Stimulated activated CD4-positive, alpha-beta T cell treated with anti-CD3 and anti-CD28 coated beads, Interleukin-12 subunit alpha, Interleukin-12 subunit beta, amount 100 ng/mL, for 4 hours (primary cell): ENCODE results near the gene C2orf15.
"Not testable (repeated sequence)": the region's sequence is repeated elsewhere in the genome, so short reads cannot be mapped to it uniquely, and the experiment has no call there.

Source experiments
- DNase-seq: peaks from one replicate; pipeline ENCODE4 v3.0.0-alpha.2; 2020

The C2orf15 gene

DNA sequence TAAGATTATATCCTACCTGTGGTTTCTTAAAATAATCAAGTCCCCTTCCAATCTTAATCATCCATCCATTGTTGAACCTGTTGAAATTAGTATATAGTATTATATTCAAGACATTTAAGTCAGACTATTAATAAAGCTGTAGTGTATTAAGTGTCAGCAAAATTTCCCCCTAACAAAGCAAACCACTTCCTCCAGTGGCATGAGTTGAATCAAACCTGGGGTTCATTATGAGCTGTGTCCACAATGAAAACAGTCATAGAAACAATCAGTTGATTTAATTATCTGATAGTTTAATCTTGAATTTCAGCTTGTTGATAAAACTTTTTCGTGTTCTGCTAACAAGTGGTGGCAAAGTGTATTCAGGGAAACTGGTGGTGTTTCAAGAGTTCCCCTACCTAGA is 28.0 kb downstream of the C2orf15 start:
- DNase-seq = no peak

DNA sequence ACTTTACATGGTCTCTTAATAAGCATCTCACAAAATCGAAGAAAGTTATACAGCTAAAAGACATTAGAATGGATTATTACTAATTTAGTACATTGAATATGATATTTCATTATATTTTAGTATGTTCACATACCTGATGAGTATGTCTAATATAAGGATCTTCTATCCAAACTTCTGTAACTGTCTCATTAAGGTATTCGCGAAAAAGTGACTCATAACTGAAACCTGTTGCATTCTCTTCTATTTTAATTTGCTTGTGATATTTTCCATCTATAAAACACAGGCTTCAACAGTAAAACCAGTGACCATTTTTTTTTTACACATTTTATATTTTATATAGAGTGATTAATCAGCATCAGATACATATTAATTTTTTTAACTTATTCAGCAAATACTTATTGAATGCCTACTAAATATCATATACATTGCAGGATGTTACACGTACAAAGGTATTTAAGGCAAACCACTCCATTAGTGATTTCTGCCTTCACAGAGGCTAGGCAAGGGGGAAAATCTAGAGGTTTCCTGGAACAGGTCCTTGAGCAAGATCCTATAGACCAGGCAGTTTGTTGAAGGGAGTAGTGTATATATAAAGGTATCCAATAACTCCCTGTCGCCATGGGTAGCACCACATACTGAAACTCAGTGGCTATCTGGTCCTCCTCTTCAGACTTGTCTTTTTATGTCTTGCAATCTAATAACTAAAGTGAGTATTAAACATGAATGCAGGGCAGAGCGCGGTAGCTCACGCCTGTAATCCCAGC is 30.1 kb downstream of the C2orf15 start:
- no peak for DNase-seq

DNA sequence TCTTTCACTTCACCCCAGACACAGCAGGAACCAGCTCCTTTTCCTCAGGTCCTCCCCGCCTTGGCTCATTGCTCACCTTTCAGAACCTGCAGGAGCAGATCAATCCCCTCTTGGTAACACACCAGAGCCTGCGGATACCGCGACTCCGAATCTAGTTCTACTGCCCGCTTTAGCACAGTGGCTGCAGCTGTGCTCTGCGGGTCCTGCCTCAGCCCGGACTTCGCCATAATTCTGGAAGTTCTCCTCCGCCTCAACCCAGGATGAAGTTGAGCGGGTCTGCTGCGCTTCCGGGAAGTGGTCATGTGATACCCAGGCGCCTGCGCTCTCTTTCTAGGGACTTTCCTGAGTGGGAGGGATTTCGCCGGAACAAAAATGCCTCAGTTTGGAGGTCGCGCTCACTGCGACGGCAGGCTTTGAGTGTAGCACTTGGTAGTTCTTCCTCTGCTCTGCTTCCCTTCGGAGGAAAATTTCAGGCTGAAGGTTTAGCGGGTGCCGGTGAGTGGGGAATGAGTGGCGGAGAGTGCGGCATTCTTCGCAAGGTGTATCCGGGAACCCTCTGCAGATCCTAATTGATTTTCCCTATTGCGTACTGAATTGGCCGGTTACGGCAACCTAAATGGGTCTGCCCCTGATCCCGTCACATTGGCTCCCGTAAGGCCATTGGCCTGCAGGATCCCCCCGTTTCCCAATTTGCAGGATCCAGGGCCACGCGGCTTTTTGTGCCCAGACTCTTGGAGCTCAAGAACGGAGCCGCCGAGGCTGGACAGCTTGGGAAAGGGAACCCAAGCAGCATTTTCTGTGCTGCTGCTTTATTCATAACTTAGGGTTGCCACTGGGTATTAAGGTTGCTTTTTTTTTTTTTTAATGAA is 39.5 kb downstream of the C2orf15 start, which contains the start of the genes MITD1 and MRPL30:
TSS of gene MITD1 (minus strand) at position 304 of the 869 bp plus-strand sequence. CDS start at position 227, 77 bp downstream.
TSS of gene MRPL30 (plus strand) at position 430 of the 869 bp plus-strand sequence. CDS start 5,020 bp downstream, outside the sequence.
- peak; percentile 77 for DNase-seq

- DNase-seq = no peak
Measured at GRCh38 chr2:99181624-99182000, 40.1 kb downstream of the C2orf15 start.

DNA sequence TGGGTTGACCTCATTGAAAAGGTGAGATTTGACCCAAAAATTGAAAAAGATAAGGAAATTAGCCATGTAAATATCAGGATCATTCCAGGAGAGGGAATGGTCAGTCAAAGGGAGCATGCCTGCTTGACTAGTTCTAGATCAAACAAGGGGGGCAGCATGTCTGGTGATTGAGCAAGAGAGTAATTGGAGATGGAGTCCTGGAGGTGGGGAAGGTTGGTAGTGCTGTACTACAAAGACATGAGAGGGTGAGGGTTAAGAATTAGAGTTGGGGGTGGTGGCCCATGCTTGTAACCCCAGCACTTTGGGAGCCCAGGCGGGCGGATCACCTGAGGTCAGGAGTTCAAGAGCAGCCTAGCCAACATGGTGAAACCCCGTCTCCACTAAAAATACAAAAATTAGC is 41.5 kb downstream of the C2orf15 start:
- DNase-seq = no peak

DNA sequence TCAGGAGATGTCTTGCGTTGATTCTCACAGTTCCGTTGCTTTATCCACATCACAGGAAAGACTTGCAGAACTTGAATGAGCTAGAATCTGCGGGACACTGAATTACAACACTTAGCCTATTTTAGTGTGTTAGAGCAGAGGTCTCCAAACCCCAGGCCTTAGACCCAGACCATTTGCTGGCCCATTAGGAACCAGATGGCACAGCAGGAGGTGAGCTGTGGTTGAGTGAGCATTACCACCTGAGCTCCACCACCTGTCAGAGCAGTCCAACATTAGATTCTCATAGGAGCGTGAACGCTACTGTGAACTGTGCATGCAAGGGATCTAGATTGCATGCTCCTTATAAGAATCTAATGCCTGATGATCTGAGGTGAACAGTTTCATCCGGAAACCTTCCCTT is 43.3 kb downstream of the C2orf15 start:
- no peak for DNase-seq

DNA sequence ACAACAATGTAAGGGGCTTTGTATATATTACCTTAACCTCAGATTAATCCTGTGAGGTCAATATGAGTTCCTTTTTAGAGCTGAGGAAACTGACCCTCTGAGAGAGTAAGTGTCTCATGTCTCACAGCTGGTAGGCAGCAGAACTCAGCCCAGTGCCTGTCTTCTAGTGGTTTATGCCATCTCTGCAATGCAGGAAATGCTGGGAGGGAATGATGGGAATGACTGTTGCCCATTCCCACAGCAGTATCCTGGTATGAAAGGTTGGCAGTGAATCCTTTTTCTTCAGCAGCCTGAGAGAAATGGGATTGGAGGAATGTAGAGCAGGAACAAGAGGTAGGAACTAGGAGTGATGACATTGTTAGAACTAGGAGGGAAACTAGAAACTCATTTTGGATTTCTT is 45.5 kb downstream of the C2orf15 start:
- DNase-seq = no peak

- no peak for DNase-seq
Measured at GRCh38 chr2:99188357-99188756, 46.9 kb downstream of the C2orf15 start.

- no peak for DNase-seq
Measured at GRCh38 chr2:99190548-99190947, 49.0 kb downstream of the C2orf15 start.

GRCh38 chr2:99192364-99192763 is 50.9 kb downstream of the C2orf15 start:
- not testable (repeated sequence) for DNase-seq

- DNase-seq = no peak
Measured at GRCh38 chr2:99198103-99198841, 56.8 kb downstream of the C2orf15 start.

DNA sequence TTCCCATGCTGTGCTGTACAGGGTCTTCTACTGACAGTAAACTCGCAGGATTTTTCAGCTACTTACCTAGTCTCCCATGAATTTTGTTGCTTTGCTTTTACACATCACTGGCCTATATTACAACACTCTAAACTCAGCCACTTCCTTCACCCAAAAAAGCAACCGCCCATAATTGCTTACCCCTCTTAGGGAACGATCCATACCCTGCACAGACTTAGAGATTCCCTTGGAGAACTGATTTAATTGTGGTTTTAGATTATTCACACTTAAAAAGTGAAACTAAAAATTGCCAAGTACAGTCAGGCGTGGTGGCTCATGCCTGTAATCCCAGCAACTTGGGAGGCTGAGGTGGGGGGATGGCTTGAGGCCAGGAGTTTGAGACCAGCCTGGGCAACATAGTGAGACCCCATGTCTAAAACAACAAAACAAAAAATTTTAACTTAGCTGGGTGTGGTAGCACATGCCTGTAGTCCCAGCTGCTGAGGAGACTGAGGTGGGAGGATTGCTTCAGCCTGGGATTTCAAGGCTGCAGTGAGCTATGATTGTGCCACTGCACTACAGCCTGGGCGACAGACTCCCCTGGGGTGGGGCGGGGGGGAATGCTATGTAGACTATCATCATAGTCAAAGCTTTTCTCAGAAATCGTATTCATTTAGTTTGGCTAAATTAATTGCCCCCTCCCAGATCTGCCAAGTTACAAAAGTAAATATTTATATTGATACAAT is 58.7 kb downstream of the C2orf15 start:
- DNase-seq = no peak
